Naive thymus-derived CD4-positive, alpha-beta T cell (primary cell): Measurements from ENCODE around the gene ZNF326. TPM values are rescaled to one million over a fixed set of nuclear protein-coding genes. Genes with fewer than 3 reads are reported as not detected.
"Not testable (repeated sequence)": the region's sequence is repeated elsewhere in the genome, so short reads cannot be mapped to it uniquely, and the experiment has no call there.

Source experiments
- ATAC-seq: fragments of 150-1000 bp; cut with Tn5 transposase; 2 replicates; pipeline ENCODE4 v1.10.0; 2021; ENCODE audit warnings: mild to moderate bottlenecking, moderate library complexity
- CTCF ChIA-PET: fragments of 350-600 bp; sonication (Branson Sonifier 250); formaldehyde crosslinking; loops from one replicate; lab custom pipeline; 2021; ENCODE audit warnings: antibody characterized with exemption; lab: Charles Lee
- POLR2A ChIA-PET: fragments of 350-600 bp; sonication (Branson Sonifier 250); formaldehyde crosslinking; loops from one replicate; lab custom pipeline; 2021; ENCODE audit warnings: antibody characterized with exemption, inconsistent platforms; lab: Charles Lee
- DNase-seq, 9 donors: peaks; one replicate each; pipeline versions ENCODE4 v3.0.0 to v3.0.0-alpha.2; 2020 to 2022; ENCODE audit warnings: mixed read lengths in 1 of 9
- H3K27ac ChIP-seq: one replicate; pipeline ENCODE4 v1.7.0; 2013; ENCODE audit warnings: mild to moderate bottlenecking, low read depth, low read length, moderate library complexity
- H3K27me3 ChIP-seq, 2 donors: one replicate each; pipeline ENCODE4 v1.7.0; 2013; ENCODE audit warnings: low read length in 2 of 2, mild to moderate bottlenecking in 2 of 2, moderate library complexity in 2 of 2; ENCODE audit not compliant: control insufficient read depth in 2 of 2, insufficient read depth in 2 of 2
- H3K36me3 ChIP-seq, 3 experiments: 1 replicate in 2 of 3; 2 replicates in 1 of 3; pipeline ENCODE4 v1.7.0; 2013; ENCODE audit warnings: low read length in 3 of 3, mild to moderate bottlenecking in 3 of 3, moderate library complexity in 1 of 3; ENCODE audit not compliant: insufficient read depth in 3 of 3, control insufficient read depth in 2 of 3
- H3K4me1 ChIP-seq, 2 donors: one replicate each; pipeline ENCODE4 v1.7.0; 2013; ENCODE audit warnings: low read length in 2 of 2, mild to moderate bottlenecking in 2 of 2, moderate library complexity in 1 of 2; ENCODE audit not compliant: control insufficient read depth in 2 of 2, insufficient read depth in 2 of 2
- H3K4me3 ChIP-seq: 2 replicates; pipeline ENCODE4 v1.7.0; 2013; ENCODE audit warnings: mild to moderate bottlenecking, low read length
- H3K9me3 ChIP-seq, 3 experiments: 1 replicate in 2 of 3; 2 replicates in 1 of 3; pipeline ENCODE4 v1.7.0; 2013; ENCODE audit warnings: low read length in 3 of 3; ENCODE audit not compliant: control insufficient read depth in 2 of 3
- H3K27ac Mint-ChIP-seq, 9 donors: one replicate each; pipeline ENCODE4 v1.8.0; 2020 to 2022; ENCODE audit warnings: mixed read lengths in 9 of 9, mild to moderate bottlenecking in 8 of 9, moderate library complexity in 5 of 9, inconsistent platforms in 2 of 9
- H3K27me3 Mint-ChIP-seq, 5 donors: one replicate each; pipeline ENCODE4 v1.8.0; 2021 to 2022; ENCODE audit warnings: mixed read lengths in 5 of 5, mild to moderate bottlenecking in 1 of 5
- H3K36me3 Mint-ChIP-seq, 5 donors: one replicate each; pipeline ENCODE4 v1.8.0; 2020 to 2022; ENCODE audit warnings: mixed read lengths in 5 of 5, mild to moderate bottlenecking in 3 of 5, inconsistent platforms in 1 of 5
- H3K4me1 Mint-ChIP-seq, 7 donors: one replicate each; pipeline ENCODE4 v1.8.0; 2020 to 2022; ENCODE audit warnings: mixed read lengths in 7 of 7, mild to moderate bottlenecking in 3 of 7, inconsistent platforms in 1 of 7
- H3K4me3 Mint-ChIP-seq, 10 donors: one replicate each; pipeline ENCODE4 v1.8.0; 2020 to 2022; ENCODE audit warnings: mild to moderate bottlenecking in 10 of 10, mixed read lengths in 10 of 10, moderate library complexity in 6 of 10, inconsistent platforms in 2 of 10
- H3K9me3 Mint-ChIP-seq, 11 donors: one replicate each; pipeline ENCODE4 v1.8.0; 2020 to 2022; ENCODE audit warnings: mixed read lengths in 11 of 11, mild to moderate bottlenecking in 4 of 11, inconsistent platforms in 1 of 11, moderate library complexity in 1 of 11
- intact Hi-C, 2 donors: fragments of 100-400 bp; cut with micrococcal nuclease; formaldehyde crosslinking; loops; one replicate each; pipeline ENCODE4 v1.15.1; 2023
- polyA plus RNA-seq, 2 donors: library from polyadenylated mRNA; unstranded; fragments of 300-500 nt; fragmentation: Illumina TruSeq; gene quantifications; one replicate each; pipeline ENCODE4 v1.2.3, GENCODE V29; 2021
- total RNA-seq, 6 experiments: library from RNA in 5 of 6; stranded (reverse) in 5 of 6; gene quantifications; 1 replicate in 5 of 6; 2 replicates in 1 of 6; pipeline ENCODE4 v1.2.3 and lab custom pipeline; 2021 to 2026

Gene ZNF326
- total and polyA plus RNA-seq, 7 experiments from 2014 or later = 3.6 to 52.5 (median 19.5) TPM

- peaks cover 40 to 63% (median 61%) of the 10 kb centered on the region in 7 donors for H3K4me1 Mint-ChIP-seq
- peak overlapping the region; percentile 6 to 99 (median 50) for H3K4me3 Mint-ChIP-seq
- H3K27ac ChIP-seq, POLR2A ChIA-PET, DNase-seq, ATAC-seq, CTCF ChIA-PET, H3K27me3 Mint-ChIP-seq, H3K9me3 ChIP-seq, H3K27me3 ChIP-seq, H3K4me3 ChIP-seq, H3K9me3 Mint-ChIP-seq, H3K36me3 ChIP-seq: not testable (repeated sequence)
- peak overlapping the region in 2 of 9 donors; percentile 25 to 27 for H3K27ac Mint-ChIP-seq
- intact Hi-C loops = loop anchor here in 1 of 2 donors (5.0 kb wide), 1 partner anchor 390 kb away; no protein-coding TSS in a partner anchor
- H3K36me3 Mint-ChIP-seq = peaks cover 0 to 19% (median 0%) of the 10 kb centered on the region in 5 donors
- peaks cover 8 to 14% of the 10 kb centered on the region in 2 donors for H3K4me1 ChIP-seq
Observed at GRCh38 chr1:89997152-89997551, 2.2 kb downstream of the ZNF326 start.

- ChIA-PET CTCF (no interaction called here), POLR2A (interaction anchor here (1.5 kb wide), 1 partner anchor 9 kb away, joined by 3 read pairs; no protein-coding TSS in a partner anchor)
- ATAC-seq (no peak), DNase-seq (no peak)
- H3K4me3 ChIP-seq = no peak overlapping the region
- intact Hi-C loops = loop anchor here in 1 of 2 donors (5.0 kb wide), 1 partner anchor 391 kb away; no protein-coding TSS in a partner anchor
- H3K27me3 Mint-ChIP-seq = no peaks in the 10 kb centered on the region
- no peak overlapping the region for H3K27ac ChIP-seq
- peak overlapping the region in 1 of 10 donors; percentile 6 for H3K4me3 Mint-ChIP-seq
- peaks cover 0 to 19% (median 0%) of the 10 kb centered on the region in 5 donors for H3K36me3 Mint-ChIP-seq
- no peaks in the 10 kb centered on the region for H3K27me3 ChIP-seq
- no peaks in the 10 kb centered on the region for H3K9me3 ChIP-seq
- no peaks in the 10 kb centered on the region for H3K9me3 Mint-ChIP-seq
- no peak overlapping the region for H3K27ac Mint-ChIP-seq
- peaks cover 0 to 9% (median 0%) of the 10 kb centered on the region in 3 experiments for H3K36me3 ChIP-seq
- peaks cover 8 to 14% of the 10 kb centered on the region in 2 donors for H3K4me1 ChIP-seq
- H3K4me1 Mint-ChIP-seq = peaks cover 40 to 64% (median 62%) of the 10 kb centered on the region in 7 donors
Observed at GRCh38 chr1:89998306-89998705, 3.4 kb downstream of the ZNF326 start.

- H3K9me3 ChIP-seq = no peaks in the 10 kb centered on the region
- H3K27me3 ChIP-seq = no peaks in the 10 kb centered on the region
- CTCF ChIA-PET = no interaction called here
- H3K4me1 ChIP-seq = peaks cover 8 to 14% of the 10 kb centered on the region in 2 donors
- H3K36me3 ChIP-seq = peaks cover 0 to 9% (median 0%) of the 10 kb centered on the region in 3 experiments
- no peak overlapping the region for H3K27ac Mint-ChIP-seq
- intact Hi-C loops = loop anchor here in 1 of 2 donors (5.0 kb wide), 1 partner anchor 392 kb away; no protein-coding TSS in a partner anchor
- H3K4me1 Mint-ChIP-seq = peaks cover 40 to 69% (median 68%) of the 10 kb centered on the region in 7 donors
- H3K4me3 Mint-ChIP-seq = peak overlapping the region in 1 of 10 donors; percentile 14
- DNase-seq (no peak), ATAC-seq (no peak)
- H3K9me3 Mint-ChIP-seq = no peaks in the 10 kb centered on the region
- no peaks in the 10 kb centered on the region for H3K27me3 Mint-ChIP-seq
- no peak overlapping the region for H3K4me3 ChIP-seq
- no peak overlapping the region for H3K27ac ChIP-seq
- POLR2A ChIA-PET = interaction anchor here (0.7 kb wide), 1 partner anchor 1111 kb away, joined by 3 read pairs; no protein-coding TSS in a partner anchor
- peaks cover 0 to 19% (median 0%) of the 10 kb centered on the region in 5 donors for H3K36me3 Mint-ChIP-seq
Observed at GRCh38 chr1:89999208-89999607, 4.3 kb downstream of the ZNF326 start.

- no peaks in the 10 kb centered on the region for H3K9me3 ChIP-seq
- H3K4me1 Mint-ChIP-seq = peaks cover 40 to 68% (median 68%) of the 10 kb centered on the region in 7 donors
- H3K4me3 Mint-ChIP-seq = peak overlapping the region in 1 of 10 donors; percentile 11
- H3K4me1 ChIP-seq = peaks cover 8 to 14% of the 10 kb centered on the region in 2 donors
- peaks cover 0 to 9% (median 0%) of the 10 kb centered on the region in 3 experiments for H3K36me3 ChIP-seq
- no peak overlapping the region for H3K27ac Mint-ChIP-seq
- intact Hi-C loops = loop anchor here in 1 of 2 donors (5.0 kb wide), 1 partner anchor 392 kb away; no protein-coding TSS in a partner anchor
- no peak overlapping the region for H3K4me3 ChIP-seq
- ChIA-PET POLR2A (interaction anchor here (0.7 kb wide), 1 partner anchor 1111 kb away, joined by 3 read pairs; no protein-coding TSS in a partner anchor), CTCF (no interaction called here)
- no peaks in the 10 kb centered on the region for H3K27me3 ChIP-seq
- H3K9me3 Mint-ChIP-seq = no peaks in the 10 kb centered on the region
- no peak overlapping the region for H3K27ac ChIP-seq
- H3K27me3 Mint-ChIP-seq = no peaks in the 10 kb centered on the region
- no peak for DNase-seq
- ATAC-seq = no peak
- peaks cover 0 to 20% (median under 1%) of the 10 kb centered on the region in 5 donors for H3K36me3 Mint-ChIP-seq
Observed at GRCh38 chr1:89999628-90000027, 4.7 kb downstream of the ZNF326 start.

- Histone ChIP-seq H3K9me3 (no peaks in the 10 kb centered on the region), H3K36me3 (peaks cover 0 to 9% (median 5%) of the 10 kb centered on the region in 3 experiments), H3K27me3 (no peaks in the 10 kb centered on the region), H3K27ac (no peak overlapping the region), H3K4me1 (peaks cover 8 to 9% of the 10 kb centered on the region in 2 donors), H3K4me3 (no peak overlapping the region)
- H3K4me3 Mint-ChIP-seq = peak overlapping the region in 1 of 10 donors; percentile 7
- intact Hi-C loops = no loop called here
- no peaks in the 10 kb centered on the region for H3K27me3 Mint-ChIP-seq
- peak in 1 of 9 donors; percentile 27 for DNase-seq
- no peaks in the 10 kb centered on the region for H3K9me3 Mint-ChIP-seq
- ChIA-PET CTCF (interaction anchor here (0.7 kb wide), 3 partner anchors 13 to 515 kb away, joined by 3 to 6 read pairs (median 4); no protein-coding TSS in a partner anchor), POLR2A (interaction anchor here (0.7 kb wide), 1 partner anchor 161 kb away, joined by 4 read pairs; no protein-coding TSS in a partner anchor)
- no peak overlapping the region for H3K27ac Mint-ChIP-seq
- ATAC-seq = peak; percentile 54
- peaks cover 0 to 27% (median 7%) of the 10 kb centered on the region in 5 donors for H3K36me3 Mint-ChIP-seq
- H3K4me1 Mint-ChIP-seq = peaks cover 40 to 68% (median 61%) of the 10 kb centered on the region in 7 donors
Observed at GRCh38 chr1:90000934-90001676, 6.2 kb downstream of the ZNF326 start.

- CTCF ChIA-PET = no interaction called here
- no peaks in the 10 kb centered on the region for H3K27me3 ChIP-seq
- peaks cover 0 to 2% (median 0%) of the 10 kb centered on the region in 11 donors for H3K9me3 Mint-ChIP-seq
- peaks cover 0 to 35% (median 3%) of the 10 kb centered on the region in 3 experiments for H3K36me3 ChIP-seq
- no peaks in the 10 kb centered on the region for H3K27me3 Mint-ChIP-seq
- no peaks in the 10 kb centered on the region for H3K4me1 ChIP-seq
- DNase-seq = no peak
- no peak overlapping the region for H3K27ac ChIP-seq
- H3K4me3 ChIP-seq = no peak overlapping the region
- POLR2A ChIA-PET = no interaction called here
- H3K9me3 ChIP-seq = no peaks in the 10 kb centered on the region
- peaks cover 12 to 54% (median 32%) of the 10 kb centered on the region in 5 donors for H3K36me3 Mint-ChIP-seq
- H3K27ac Mint-ChIP-seq = no peak overlapping the region
- ATAC-seq = no peak
- H3K4me3 Mint-ChIP-seq = no peak overlapping the region
- intact Hi-C loops = no loop called here
- H3K4me1 Mint-ChIP-seq = peaks cover 2 to 35% (median 25%) of the 10 kb centered on the region in 7 donors
Observed at GRCh38 chr1:90007979-90008404, 13.1 kb downstream of the ZNF326 start.
